Urinary bladder (tissue), 4 donors: ENCODE results near the gene PRDM15. TPM values are rescaled to one million over a fixed set of nuclear protein-coding genes. Genes with fewer than 3 reads are reported as not detected.

Experiments used
- DNase-seq: peaks from one replicate; pipeline ENCODE4 v3.0.0-alpha.2; 2015; ENCODE audit errors: extremely low spot score
- H3K27ac ChIP-seq: one replicate; pipeline ENCODE4 v1.5.1; 2013; ENCODE audit warnings: low read depth, mild to moderate bottlenecking, moderate library complexity
- H3K36me3 ChIP-seq: one replicate; pipeline ENCODE4 v1.6.1; 2013; ENCODE audit warnings: mild to moderate bottlenecking, moderate library complexity; ENCODE audit not compliant: insufficient read depth
- H3K4me1 ChIP-seq: one replicate; pipeline ENCODE4 v1.6.1; 2013; ENCODE audit warnings: mild to moderate bottlenecking, moderate library complexity; ENCODE audit not compliant: insufficient read depth
- H3K4me3 ChIP-seq: one replicate; pipeline ENCODE4 v1.5.1; 2013; ENCODE audit warnings: low read depth, low read length
- WGBS: extraction: QIAGEN DNeasy Blood & Tissue Kit; methylation state at CpG from one replicate; pipeline ENCODE4 v1.1.7; 2013; 5-methylcytosine and 5-hydroxymethylcytosine counted together
- polyA plus RNA-seq: library from polyadenylated mRNA; stranded (reverse); fragments of 200-250 nt; gene quantifications from one replicate; pipeline ENCODE4 v1.2.3, GENCODE V29; 2013
- total RNA-seq: library from RNA; depleted of rRNA; stranded (reverse); fragments of >200 nt; gene quantifications from one replicate; pipeline ENCODE4 v1.2.3, GENCODE V29; 2014
- donor health status: healthy with polysubstance abuse.
- donor health status: healthy.

Gene PRDM15
- total and polyA plus RNA-seq, 2 donors: 3.2 to 4.5 TPM

DNA sequence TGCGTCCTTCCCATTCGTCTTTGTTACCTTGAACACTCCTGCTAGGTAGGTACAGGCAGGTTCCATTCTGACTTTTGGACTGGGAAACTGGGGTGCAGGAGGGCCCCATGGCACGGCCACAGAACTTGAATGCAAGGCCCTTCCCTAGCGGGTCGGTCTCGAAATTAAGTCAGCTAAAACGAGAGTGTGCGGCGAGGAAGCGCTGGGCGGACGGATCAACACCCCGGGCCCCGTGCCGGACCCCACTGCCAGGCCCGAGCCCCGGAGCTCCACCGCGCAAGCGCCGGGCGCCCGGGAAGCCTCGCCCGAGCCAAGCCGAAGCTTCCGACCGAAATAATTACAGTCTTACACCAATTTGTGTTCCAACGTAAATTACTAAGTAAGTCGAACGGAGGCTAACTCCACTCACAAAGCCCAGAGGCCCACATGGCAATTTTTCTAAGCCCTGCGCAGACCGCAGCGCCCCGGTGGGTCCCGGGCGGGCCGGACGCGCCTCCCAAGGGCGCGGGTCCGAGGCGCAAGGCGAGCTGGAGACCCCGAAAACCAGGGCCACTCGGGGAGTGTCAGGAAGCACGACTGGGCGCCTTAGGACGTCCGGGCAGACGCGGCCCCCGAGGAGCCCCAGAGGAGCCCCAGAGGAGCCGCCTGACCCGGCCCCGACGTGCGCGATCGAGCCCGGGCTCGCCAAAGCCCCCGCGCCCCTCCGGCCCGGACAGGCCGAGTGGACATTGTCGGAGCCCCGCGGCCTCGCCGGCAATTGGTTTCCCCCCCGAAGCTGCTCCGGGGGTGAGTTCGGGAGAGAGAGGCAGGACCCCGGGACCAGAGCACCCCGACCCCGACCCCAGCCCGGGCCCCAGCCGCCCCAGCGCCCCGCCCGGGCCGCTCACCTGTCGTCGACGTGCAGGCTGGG lies 112.9 kb downstream of the PRDM15 start:
- Histone ChIP-seq H3K4me3 (peak overlapping the region; percentile 47), H3K4me1 (no peaks in the 10 kb centered on the region), H3K27ac (peak overlapping the region; percentile 87), H3K36me3 (no peaks in the 10 kb centered on the region)
- WGBS: 5% methylated on average over 88 of the region's 88 CpGs
- no peak for DNase-seq

- Histone ChIP-seq H3K27ac (no peak overlapping the region), H3K36me3 (no peaks in the 10 kb centered on the region), H3K4me3 (peak overlapping the region; percentile 18), H3K4me1 (no peaks in the 10 kb centered on the region)
- 68% methylated on average over 11 of the region's 11 CpGs for WGBS
- no peak for DNase-seq
Observed at GRCh38 chr21:41765420-41765821, 113.7 kb downstream of the PRDM15 start.

DNA sequence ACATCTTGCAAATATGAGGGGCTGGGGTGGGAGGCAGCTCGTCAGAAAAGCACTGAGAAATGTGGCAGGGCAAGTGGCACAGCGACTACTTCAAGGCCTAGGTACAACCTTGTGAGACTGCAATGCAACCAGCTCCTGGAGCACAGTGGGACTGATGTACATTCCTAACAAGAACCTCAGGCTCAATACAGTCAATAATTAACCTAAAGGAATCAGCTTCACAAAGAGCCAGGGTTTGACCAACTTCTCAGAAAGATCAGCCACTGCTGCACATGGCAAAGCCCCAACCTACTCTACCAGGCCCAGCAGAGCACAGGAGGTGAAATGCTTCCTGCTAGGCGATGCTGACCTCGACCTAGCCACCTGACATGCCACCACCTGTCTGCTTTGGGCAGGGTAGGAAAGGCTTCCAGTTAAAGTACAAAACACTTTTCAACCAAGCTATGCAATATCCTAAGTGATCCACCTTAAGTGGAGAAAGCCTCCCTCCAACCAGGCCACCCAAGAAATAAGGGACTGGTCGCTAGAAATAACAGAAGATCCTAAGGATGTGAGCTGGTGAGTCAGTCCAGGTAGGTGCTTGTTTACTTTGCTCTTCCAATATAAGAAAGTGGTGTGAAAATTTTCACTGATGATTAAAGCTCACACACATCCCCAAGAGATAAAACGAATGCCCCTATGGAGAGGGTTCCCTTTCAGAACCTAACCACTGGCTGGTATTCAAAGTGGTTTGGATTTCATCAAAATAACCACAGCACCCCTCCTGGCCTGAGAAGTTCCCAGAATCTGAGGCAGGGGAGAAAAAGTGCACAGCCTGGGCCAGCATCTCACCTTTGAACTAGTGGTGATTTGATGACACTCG lies 114.4 kb downstream of the PRDM15 start:
- DNase-seq: no peak
- Histone ChIP-seq H3K4me3 (no peak overlapping the region), H3K4me1 (no peaks in the 10 kb centered on the region), H3K27ac (no peak overlapping the region), H3K36me3 (no peaks in the 10 kb centered on the region)
- WGBS: 73% methylated on average over 7 of the region's 7 CpGs

DNA sequence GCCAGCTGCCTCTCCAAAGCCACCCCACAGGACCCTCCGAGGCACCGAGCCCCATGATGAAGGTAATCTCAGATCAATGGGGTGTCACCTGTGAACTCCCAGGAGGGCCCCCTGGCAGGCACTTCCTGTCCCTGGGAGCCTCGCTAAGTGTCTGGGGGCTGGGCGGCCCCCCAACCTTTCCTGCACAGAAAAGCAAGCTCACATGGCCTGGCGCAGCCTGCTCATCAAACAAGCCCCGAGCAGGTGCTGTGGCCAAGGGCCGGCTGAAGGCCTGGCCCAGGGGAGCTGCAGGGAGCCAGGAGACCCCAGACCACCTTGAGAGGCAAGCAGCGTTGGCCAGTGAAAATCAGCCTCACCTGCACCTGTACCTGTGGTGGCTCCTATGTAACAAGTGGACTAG lies 115.1 kb downstream of the PRDM15 start:
- H3K36me3 ChIP-seq: no peaks in the 10 kb centered on the region
- 50% methylated on average over 8 of the region's 8 CpGs for WGBS
- no peaks in the 10 kb centered on the region for H3K4me1 ChIP-seq
- H3K27ac ChIP-seq: no peak overlapping the region
- DNase-seq: no peak
- no peak overlapping the region for H3K4me3 ChIP-seq

DNA sequence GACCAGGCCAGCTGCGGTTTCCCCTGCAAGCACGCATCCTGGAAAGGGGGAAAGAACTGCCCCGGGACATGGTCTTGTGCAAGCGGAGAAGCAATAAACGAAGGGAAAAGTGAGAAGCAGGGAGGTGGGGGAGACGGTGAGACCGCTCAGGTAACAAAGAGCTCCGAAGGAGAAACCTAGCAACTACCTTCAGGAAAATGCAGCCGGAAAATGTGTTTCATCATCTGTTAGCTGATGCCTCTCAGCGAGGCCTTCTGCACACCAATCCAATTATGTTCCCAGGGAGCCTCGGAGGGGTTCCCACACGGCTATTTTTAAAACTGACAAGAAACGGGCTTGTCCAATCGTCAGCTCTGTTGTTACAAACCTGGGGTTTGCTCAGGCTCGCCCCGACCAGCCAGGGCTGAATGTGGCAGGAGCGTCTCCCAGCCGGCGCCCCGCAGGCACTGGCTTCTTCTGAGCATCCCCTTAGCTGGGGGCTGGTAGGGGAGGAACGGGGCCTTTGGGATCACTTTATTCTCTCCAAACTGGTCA lies 115.7 kb downstream of the PRDM15 start:
- DNase-seq: no peak

DNA sequence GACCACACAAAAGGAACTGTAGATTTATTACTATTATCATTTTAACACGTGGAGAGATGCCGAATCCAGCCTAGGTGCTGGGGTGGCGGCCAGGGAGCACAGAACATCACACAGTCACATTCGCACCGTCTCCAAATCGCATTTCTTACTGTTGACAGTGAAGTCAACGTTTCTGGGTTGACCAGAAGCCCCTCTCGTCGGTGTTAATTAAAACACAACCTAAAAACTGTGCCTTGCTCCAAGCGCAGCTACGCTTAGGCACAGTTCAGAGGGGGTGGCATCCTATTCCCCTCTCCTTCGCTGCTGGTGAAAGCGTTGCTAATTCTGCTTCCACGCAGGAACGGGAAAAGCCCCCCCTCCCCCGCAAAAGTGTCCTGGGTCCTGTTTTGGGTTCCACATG lies 116.4 kb downstream of the PRDM15 start:
- no peak for DNase-seq
- 20% methylated on average over 16 of the region's 16 CpGs for WGBS
- Histone ChIP-seq H3K36me3 (no peaks in the 10 kb centered on the region), H3K4me1 (no peaks in the 10 kb centered on the region), H3K27ac (no peak overlapping the region), H3K4me3 (no peak overlapping the region)

More for the DNA sequence above, 115.7 kb downstream of the PRDM15 start:
- H3K4me3 ChIP-seq: no peak overlapping the region
- H3K27ac ChIP-seq: no peak overlapping the region
- WGBS: 25% methylated on average over 21 of the region's 21 CpGs
- H3K4me1 ChIP-seq: no peaks in the 10 kb centered on the region
- H3K36me3 ChIP-seq: no peaks in the 10 kb centered on the region

GRCh38 chr21:41761934-41762635 lies 117.1 kb downstream of the PRDM15 start:
- no peak for DNase-seq
- H3K4me1 ChIP-seq: no peaks in the 10 kb centered on the region
- H3K27ac ChIP-seq: no peak overlapping the region
- no peak overlapping the region for H3K4me3 ChIP-seq
- WGBS: 12% methylated on average over 22 of the region's 22 CpGs
- H3K36me3 ChIP-seq: no peaks in the 10 kb centered on the region

GRCh38 chr21:41761211-41761933 lies 117.8 kb downstream of the PRDM15 start:
- Histone ChIP-seq H3K36me3 (no peaks in the 10 kb centered on the region), H3K27ac (no peak overlapping the region), H3K4me1 (no peaks in the 10 kb centered on the region), H3K4me3 (no peak overlapping the region)
- no peak for DNase-seq
- 6% methylated on average over 22 of the region's 22 CpGs for WGBS

DNA sequence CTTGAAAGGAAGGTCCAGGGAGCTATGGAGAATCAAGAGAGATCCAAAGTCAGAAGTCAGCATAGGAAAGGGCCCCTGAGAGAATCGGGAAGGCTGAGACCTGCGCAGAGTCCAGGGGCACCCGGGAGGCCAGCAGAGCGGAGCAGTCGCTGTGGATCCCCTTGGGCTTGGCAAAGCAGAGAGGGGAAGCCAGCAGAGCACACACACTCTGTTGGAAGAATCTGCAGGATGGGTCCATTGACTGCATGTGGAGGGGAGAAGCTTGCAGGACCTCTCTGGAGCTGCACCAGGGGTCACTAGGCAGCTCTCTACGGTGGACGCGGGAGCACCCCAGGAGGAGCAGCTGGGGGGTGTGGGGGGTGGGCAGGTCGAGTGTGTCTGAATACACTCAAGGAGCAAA lies 118.7 kb downstream of the PRDM15 start:
- WGBS: 76% methylated on average over 9 of the region's 9 CpGs
- Histone ChIP-seq H3K4me1 (no peaks in the 10 kb centered on the region), H3K27ac (no peak overlapping the region), H3K4me3 (no peak overlapping the region), H3K36me3 (no peaks in the 10 kb centered on the region)
- no peak for DNase-seq

DNA sequence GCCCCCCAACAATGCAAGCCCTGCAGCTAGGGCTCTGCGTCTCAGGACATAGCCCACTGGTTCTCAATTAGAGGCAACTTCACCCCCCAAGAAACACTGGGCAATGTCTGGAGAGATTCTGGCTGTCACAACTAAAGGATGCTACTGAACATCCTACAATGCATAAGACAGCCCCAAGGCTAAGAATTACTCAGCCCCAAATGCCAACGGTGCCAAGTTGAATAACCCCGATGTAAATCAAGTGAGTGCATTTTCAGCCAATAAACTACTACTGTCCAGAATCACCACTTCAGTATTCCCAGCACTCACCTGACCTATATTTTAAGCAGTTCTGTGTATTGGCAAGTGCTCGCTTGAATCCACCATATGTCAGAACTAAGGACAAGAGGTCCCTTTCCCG lies 119.2 kb downstream of the PRDM15 start:
- Histone ChIP-seq H3K27ac (no peak overlapping the region), H3K4me3 (no peak overlapping the region), H3K36me3 (no peaks in the 10 kb centered on the region), H3K4me1 (no peaks in the 10 kb centered on the region)
- WGBS: 87% methylated on average over 5 of the region's 5 CpGs
- DNase-seq: no peak

DNA sequence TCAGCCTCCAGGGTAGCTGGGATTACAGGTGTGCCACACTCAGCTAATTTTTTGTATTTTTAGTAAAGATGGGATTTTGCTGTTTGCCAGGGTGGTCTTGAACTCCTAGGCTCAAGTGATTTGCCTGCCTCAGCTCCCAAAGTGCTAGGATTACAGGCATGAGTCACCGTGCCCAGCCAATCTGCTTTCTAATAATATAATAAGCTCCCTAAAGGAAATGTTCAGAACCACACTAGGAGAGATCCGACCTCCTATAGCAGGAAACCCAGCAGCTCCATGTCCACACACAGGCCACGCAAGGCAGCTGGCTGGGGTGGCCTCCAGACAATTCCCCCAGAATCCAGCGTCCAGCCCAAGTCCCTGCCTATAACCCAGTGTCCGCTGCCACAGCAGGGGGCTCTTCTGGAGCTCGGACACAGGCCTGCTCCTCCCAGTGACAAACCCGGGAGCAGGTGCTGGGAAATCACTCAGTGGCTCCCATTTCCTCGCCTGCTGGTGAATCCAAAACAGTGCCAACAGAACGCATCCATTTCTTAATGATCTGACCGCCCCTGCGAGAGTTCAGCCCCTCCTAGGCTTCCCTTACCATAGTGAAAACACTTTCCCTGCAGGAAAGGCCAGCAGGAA lies 119.8 kb downstream of the PRDM15 start:
- WGBS: 69% methylated on average over 11 of the region's 11 CpGs
- Histone ChIP-seq H3K4me3 (no peak overlapping the region), H3K36me3 (no peaks in the 10 kb centered on the region), H3K27ac (no peak overlapping the region), H3K4me1 (no peaks in the 10 kb centered on the region)
- DNase-seq: no peak

GRCh38 chr21:41758550-41758949 lies 120.6 kb downstream of the PRDM15 start:
- WGBS: 75% methylated on average over 5 of the region's 5 CpGs

More at GRCh38 chr21:41758550-41758949, 120.6 kb downstream of the PRDM15 start:
- H3K4me1 ChIP-seq: no peaks in the 10 kb centered on the region
- no peaks in the 10 kb centered on the region for H3K36me3 ChIP-seq
- DNase-seq: no peak
- no peak overlapping the region for H3K27ac ChIP-seq
- no peak overlapping the region for H3K4me3 ChIP-seq
